SK-N-SH treated with all-trans-retinoic acid at 6 μM for 48 hours (cell line): Measurements from ENCODE around the gene DHRS4.

Experiments
- ATAC-seq: fragments of 200-7000 bp; cut with Tn5 transposase; 3 replicates; pipeline ENCODE4 v1.9.1; 2020; ENCODE audit warnings: mild to moderate bottlenecking, moderate library complexity
- ARNTL ChIP-seq: fragments of 450-650 bp; formaldehyde crosslinking; IDR thresholded peaks from 2 replicates; pipeline ENCODE4 v1.5.0; 2020; ENCODE audit warnings: low read depth, mild to moderate bottlenecking, moderate library complexity, borderline replicate concordance
- CSDC2 ChIP-seq: fragments of 250-450 bp; sonication (Bioruptor Pico); IDR thresholded peaks from 2 replicates; pipeline ENCODE4 v1.5.0; 2020; ENCODE audit warnings: mild to moderate bottlenecking, moderate library complexity
- CSRNP3 ChIP-seq: fragments of 250-450 bp; sonication (Bioruptor Pico); IDR thresholded peaks from 2 replicates; pipeline ENCODE4 v1.5.1; 2021; ENCODE audit warnings: mild to moderate bottlenecking, moderate library complexity
- GLIS3 ChIP-seq: fragments of 250-450 bp; sonication (Bioruptor Pico); IDR thresholded peaks from 2 replicates; pipeline ENCODE4 v1.5.0; 2020; ENCODE audit warnings: mild to moderate bottlenecking, moderate library complexity
- ISL1 ChIP-seq: fragments of 250-450 bp; sonication (Bioruptor Pico); IDR thresholded peaks from 2 replicates; pipeline ENCODE4 v2.1.2; 2022; ENCODE audit warnings: mild to moderate bottlenecking, moderate library complexity
- OSR1 ChIP-seq: fragments of 250-450 bp; sonication (Bioruptor Pico); IDR thresholded peaks from 2 replicates; pipeline ENCODE4 v1.8.0; 2022; ENCODE audit warnings: moderate library complexity, mild to moderate bottlenecking, inconsistent platforms
- PATZ1 ChIP-seq: fragments of 250-450 bp; sonication (Bioruptor Pico); IDR thresholded peaks from 2 replicates; pipeline ENCODE4 v1.8.0; 2020; ENCODE audit warnings: mild to moderate bottlenecking, moderate library complexity, borderline replicate concordance
- POU6F1 ChIP-seq: fragments of 250-450 bp; sonication (Bioruptor Pico); IDR thresholded peaks from 2 replicates; pipeline ENCODE4 v1.8.0; 2021; ENCODE audit warnings: low read depth, mild to moderate bottlenecking, moderate library complexity, borderline replicate concordance
- PPARA ChIP-seq: fragments of 250-450 bp; sonication (Bioruptor Pico); IDR thresholded peaks from 2 replicates; pipeline ENCODE4 v1.5.0; 2020; ENCODE audit warnings: mild to moderate bottlenecking, borderline replicate concordance
- RARB ChIP-seq: fragments of 250-450 bp; sonication (Bioruptor Pico); IDR thresholded peaks from 2 replicates; pipeline ENCODE4 v1.8.0; 2021; ENCODE audit warnings: mild to moderate bottlenecking, moderate library complexity
- SNAI2 ChIP-seq: fragments of 250-450 bp; sonication (Bioruptor Pico); IDR thresholded peaks from 2 replicates; pipeline ENCODE4 v1.5.0; 2020; ENCODE audit warnings: mild to moderate bottlenecking, moderate library complexity
- TCF4 ChIP-seq: fragments of 250-450 bp; sonication (Bioruptor Pico); IDR thresholded peaks from 2 replicates; pipeline ENCODE4 v1.8.0; 2021; ENCODE audit warnings: mild to moderate bottlenecking, moderate library complexity, borderline replicate concordance
- TOX ChIP-seq: fragments of 250-450 bp; sonication (Bioruptor Pico); IDR thresholded peaks from 2 replicates; pipeline ENCODE4 v1.8.0; 2021; ENCODE audit warnings: mild to moderate bottlenecking, moderate library complexity, borderline replicate concordance
- ZC3H10 ChIP-seq: fragments of 250-450 bp; sonication (Bioruptor Pico); IDR thresholded peaks from 2 replicates; pipeline ENCODE4 v1.5.1; 2021; ENCODE audit warnings: mild to moderate bottlenecking, moderate library complexity
- ZFP3 ChIP-seq: fragments of 250-450 bp; sonication (Bioruptor Pico); IDR thresholded peaks from 2 replicates; pipeline ENCODE4 v1.5.0; 2020; ENCODE audit warnings: mild to moderate bottlenecking, moderate library complexity
- ZFP30 ChIP-seq: fragments of 450-650 bp; formaldehyde crosslinking; IDR thresholded peaks from 2 replicates; pipeline ENCODE4 v1.5.0; 2022; ENCODE audit warnings: mild to moderate bottlenecking, moderate library complexity
- ZNF565 ChIP-seq: fragments of 450-650 bp; formaldehyde crosslinking; conservative IDR thresholded peaks from 2 replicates; pipeline ENCODE4 v1.5.0; 2020; ENCODE audit warnings: low read depth, mild to moderate bottlenecking, moderate library complexity
- ZNF70 ChIP-seq: fragments of 450-650 bp; formaldehyde crosslinking; IDR thresholded peaks from 2 replicates; pipeline ENCODE4 v1.5.0; 2020; ENCODE audit warnings: mild to moderate bottlenecking, moderate library complexity
- ZNF8 ChIP-seq: fragments of 450-650 bp; formaldehyde crosslinking; IDR thresholded peaks from 2 replicates; pipeline ENCODE4 v1.5.0; 2020; ENCODE audit warnings: mild to moderate bottlenecking, moderate library complexity
- TF ChIP-seq, protein P1 (sequence below): fragments of 250-450 bp; sonication (Bioruptor Pico); IDR thresholded peaks from 2 replicates; pipeline ENCODE4 v1.5.1; 2020; ENCODE audit warnings: low read depth, mild to moderate bottlenecking, moderate library complexity

The DHRS4 gene

GRCh38 chr14:23930742-23931141, 22.8 kb upstream of the DHRS4 start:
- peak; percentile 88 for ATAC-seq
- TF ChIP-seq PATZ1 (CRISPR knock-in tag) (no peak), POU6F1 (CRISPR knock-in tag) (no peak), ZNF565 (CRISPR knock-in tag) (no peak), ARNTL (CRISPR knock-in tag) (no peak), TCF4 (CRISPR knock-in tag) (no peak), RARB (CRISPR knock-in tag) (no peak), PPARA (CRISPR knock-in tag) (no peak), ZNF8 (CRISPR knock-in tag) (no peak)
- TF ChIP-seq, protein P1, sequence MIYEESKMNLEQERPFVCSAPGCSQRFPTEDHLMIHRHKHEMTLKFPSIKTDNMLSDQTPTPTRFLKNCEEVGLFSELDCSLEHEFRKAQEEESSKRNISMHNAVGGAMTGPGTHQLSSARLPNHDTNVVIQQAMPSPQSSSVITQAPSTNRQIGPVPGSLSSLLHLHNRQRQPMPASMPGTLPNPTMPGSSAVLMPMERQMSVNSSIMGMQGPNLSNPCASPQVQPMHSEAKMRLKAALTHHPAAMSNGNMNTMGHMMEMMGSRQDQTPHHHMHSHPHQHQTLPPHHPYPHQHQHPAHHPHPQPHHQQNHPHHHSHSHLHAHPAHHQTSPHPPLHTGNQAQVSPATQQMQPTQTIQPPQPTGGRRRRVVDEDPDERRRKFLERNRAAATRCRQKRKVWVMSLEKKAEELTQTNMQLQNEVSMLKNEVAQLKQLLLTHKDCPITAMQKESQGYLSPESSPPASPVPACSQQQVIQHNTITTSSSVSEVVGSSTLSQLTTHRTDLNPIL (CRISPR knock-in tag), result no peak

GRCh38 chr14:23931721-23932289, 21.8 kb upstream of the DHRS4 start:
- no peak for ATAC-seq
- no peak for TF ChIP-seq ARNTL (CRISPR knock-in tag)
- TF ChIP-seq PPARA (CRISPR knock-in tag), result no peak
- no peak for TF ChIP-seq ZFP3 (CRISPR knock-in tag)
- TF ChIP-seq ZFP30, result no peak
- TF ChIP-seq GLIS3 (CRISPR knock-in tag), result no peak
- no peak for TF ChIP-seq OSR1 (CRISPR knock-in tag)
- TF ChIP-seq RARB (CRISPR knock-in tag), result no peak
- TF ChIP-seq ZNF70, result no peak
- TF ChIP-seq ZNF8 (CRISPR knock-in tag), result no peak
- TF ChIP-seq ZNF565 (CRISPR knock-in tag), result no peak
- TF ChIP-seq ZC3H10 (CRISPR knock-in tag), result no peak
- no peak for TF ChIP-seq TCF4 (CRISPR knock-in tag)
- TF ChIP-seq TOX (CRISPR knock-in tag), result no peak
- no peak for TF ChIP-seq ISL1 (CRISPR knock-in tag)
- TF ChIP-seq, protein P1 (CRISPR knock-in tag), result no peak
- no peak for TF ChIP-seq CSDC2 (CRISPR knock-in tag)
- TF ChIP-seq SNAI2 (CRISPR knock-in tag), result no peak
- no peak for TF ChIP-seq PATZ1 (CRISPR knock-in tag)
- no peak for TF ChIP-seq CSRNP3 (CRISPR knock-in tag)
- TF ChIP-seq, all 23 proteins: peak for 0

GRCh38 chr14:23932639-23933038, 20.9 kb upstream of the DHRS4 start:
- ATAC-seq, result no peak
- TF ChIP-seq ZNF565 (CRISPR knock-in tag), result no peak
- TF ChIP-seq SNAI2 (CRISPR knock-in tag), result no peak
- no peak for TF ChIP-seq CSDC2 (CRISPR knock-in tag)
- TF ChIP-seq TOX (CRISPR knock-in tag), result no peak
- no peak for TF ChIP-seq CSRNP3 (CRISPR knock-in tag)
- TF ChIP-seq ZC3H10 (CRISPR knock-in tag), result no peak
- TF ChIP-seq POU6F1 (CRISPR knock-in tag), result no peak
- no peak for TF ChIP-seq OSR1 (CRISPR knock-in tag)
- TF ChIP-seq, protein P1 (CRISPR knock-in tag), result no peak
- TF ChIP-seq ARNTL (CRISPR knock-in tag), result no peak
- TF ChIP-seq RARB (CRISPR knock-in tag), result no peak
- no peak for TF ChIP-seq GLIS3 (CRISPR knock-in tag)
